ENCODE measurements around the gene ARHGAP6. TPM values are rescaled to one million over a fixed set of nuclear protein-coding genes. Genes with fewer than 3 reads are reported as not detected.

Gene ARHGAP6
- total and polyA plus RNA-seq, 9 of the 15 experiments (the other 6 are each of a cell fraction or from before 2014, with no cell fraction given), result 12.5 to 63.6 (median 41.8) TPM

- TF ChIP-seq CHD7 (IDR thresholded peaks at IDR 0.05; ENCODE audit: low read depth, low read length), result no peak
- no peak for TF ChIP-seq RBM14 (IDR thresholded peaks at IDR 0.05; ENCODE audit: borderline replicate concordance, insufficient read depth, low read depth, low read length)
- TF ChIP-seq SP1 (CRISPR knock-in tag; IDR thresholded peaks at IDR 0.05), result no peak
- TF ChIP-seq CEBPG (CRISPR knock-in tag; IDR thresholded peaks at IDR 0.05), result no peak
- TF ChIP-seq CEBPG (tag; conservative IDR thresholded peaks at IDR 0.05 in 1 of 2, IDR thresholded peaks at IDR 0.05 in 1 of 2), result no peak
- TF ChIP-seq SREBF1 (IDR thresholded peaks at IDR 0.05; ENCODE audit: borderline replicate concordance, low read depth, low read length), result no peak
- no peak for TF ChIP-seq RFX7 (CRISPR knock-in tag; IDR thresholded peaks at IDR 0.05)
- peak; percentile 80 for TF ChIP-seq POLR2B (IDR thresholded peaks at IDR 0.05; ENCODE audit: low read depth, partially characterized antibody)
- no peak for TF ChIP-seq MED1 (CRISPR knock-in tag; IDR thresholded peaks at IDR 0.05; ENCODE audit: borderline replicate concordance)
- TF ChIP-seq PRDM10 (IDR thresholded peaks at IDR 0.05; ENCODE audit: partially characterized antibody), result no peak
- TF ChIP-seq TAF9B (IDR thresholded peaks at IDR 0.05; ENCODE audit: partially characterized antibody), result peak; percentile 32
- TF ChIP-seq XRCC5 (IDR thresholded peaks at IDR 0.05; ENCODE audit: low read depth, low read length), result no peak
Observed at GRCh38 chrX:11111037-11111851, 554.5 kb downstream of the ARHGAP6 start, which contains the start of gene HCCS (continued).
